ENCODE measurements around the gene RAF1.

- no peak for TF ChIP-seq CTCF (IDR thresholded peaks at IDR 0.05)
- TF ChIP-seq POLR2A (IDR thresholded peaks at IDR 0.05): no peak
These were observed 1.9 kb downstream of the RAF1 start for GRCh38 chr3:12661926-12662592.
